GM23338 (cell line): Measurements from ENCODE around the gene ADIRF. TPM values are rescaled to one million over a fixed set of nuclear protein-coding genes. Genes with fewer than 3 reads are reported as not detected.

Source experiments
- ATAC-seq: fragments of 200-7000 bp; cut with Tn5 transposase; 3 replicates; pipeline ENCODE4 v1.9.1; 2020
- DNase-seq: peaks from one replicate; pipeline ENCODE4 v3.0.0-alpha.2; 2015; ENCODE audit warnings: low spot score
- H2AFZ ChIP-seq: fragments of 200-600 bp; sonication (generic); 2 replicates; pipeline ENCODE4 v1.8.0; 2016; ENCODE audit warnings: antibody characterized with exemption, mild to moderate bottlenecking, moderate library complexity
- H3F3A ChIP-seq: fragments of 200-600 bp; sonication (generic); replicated peaks from 2 replicates; pipeline ENCODE4 v1.8.0; 2017; ENCODE audit warnings: antibody characterized with exemption, mixed run types, low read depth
- H3K27ac ChIP-seq: fragments of 200-600 bp; sonication (generic); 2 replicates; pipeline ENCODE4 v1.6.1; 2016; ENCODE audit warnings: low read depth
- H3K27me3 ChIP-seq: fragments of 200-600 bp; sonication (generic); 2 replicates; pipeline ENCODE4 v1.8.0; 2016; ENCODE audit warnings: mild to moderate bottlenecking, mixed run types, moderate library complexity; ENCODE audit not compliant: insufficient read depth
- H3K36me3 ChIP-seq: fragments of 200-600 bp; sonication (generic); 2 replicates; pipeline ENCODE4 v1.8.0; 2016; ENCODE audit warnings: mild to moderate bottlenecking; ENCODE audit not compliant: insufficient read depth
- H3K4me1 ChIP-seq: fragments of 200-600 bp; sonication (generic); 2 replicates; pipeline ENCODE4 v1.8.0; 2016; ENCODE audit warnings: mild to moderate bottlenecking, moderate library complexity; ENCODE audit not compliant: insufficient read depth
- H3K4me2 ChIP-seq: fragments of 200-600 bp; sonication (generic); 2 replicates; pipeline ENCODE4 v1.7.1; 2017; ENCODE audit warnings: mixed run types
- H3K4me3 ChIP-seq: fragments of 200-600 bp; sonication (generic); 2 replicates; pipeline ENCODE4 v1.6.1; 2016; ENCODE audit warnings: mixed run types
- H3K79me2 ChIP-seq: fragments of 200-600 bp; sonication (generic); replicated peaks from 2 replicates; pipeline ENCODE4 v1.8.0; 2017; ENCODE audit warnings: mild to moderate bottlenecking; ENCODE audit not compliant: insufficient read depth
- H3K9me2 ChIP-seq: fragments of 200-600 bp; sonication (generic); 2 replicates; pipeline ENCODE4 v1.8.0; 2017; ENCODE audit not compliant: insufficient read depth
- H4K20me1 ChIP-seq: fragments of 200-600 bp; sonication (generic); replicated peaks from 2 replicates; pipeline ENCODE4 v1.8.0; 2017; ENCODE audit warnings: mild to moderate bottlenecking; ENCODE audit not compliant: insufficient read depth
- H3K27ac Mint-ChIP-seq: 2 replicates; pipeline ENCODE4 v1.8.0; 2020; ENCODE audit warnings: inconsistent platforms, mild to moderate bottlenecking, moderate library complexity, mixed read lengths
- H3K27me3 Mint-ChIP-seq: 3 replicates; pipeline ENCODE4 v1.8.0; 2022; ENCODE audit warnings: low read depth, mild to moderate bottlenecking, moderate library complexity, mixed read lengths, inconsistent platforms; ENCODE audit not compliant: insufficient read depth, poor library complexity
- H3K36me3 Mint-ChIP-seq: 3 replicates; pipeline ENCODE4 v1.8.0; 2021; ENCODE audit warnings: low read depth, mild to moderate bottlenecking, inconsistent platforms, moderate library complexity, mixed read lengths
- H3K4me1 Mint-ChIP-seq: 3 replicates; pipeline ENCODE4 v1.8.0; 2020; ENCODE audit warnings: mild to moderate bottlenecking, inconsistent platforms, mixed read lengths
- H3K4me3 Mint-ChIP-seq: 3 replicates; pipeline ENCODE4 v1.8.0; 2021; ENCODE audit warnings: moderate library complexity, mild to moderate bottlenecking, inconsistent platforms, mixed read lengths
- H3K9me3 Mint-ChIP-seq: 3 replicates; pipeline ENCODE4 v1.8.0; 2020; ENCODE audit warnings: moderate library complexity, mild to moderate bottlenecking, inconsistent platforms, mixed read lengths
- CREB1 ChIP-seq: fragments of 250-450 bp; sonication (Bioruptor Pico); IDR thresholded peaks from 2 replicates; pipeline ENCODE4 v1.5.0; 2020; ENCODE audit warnings: low read depth, mild to moderate bottlenecking, moderate library complexity
- EZH2 ChIP-seq: fragments of 200-600 bp; sonication (generic); IDR thresholded peaks from one replicate; pipeline ENCODE4 v1.8.0; 2017; ENCODE audit warnings: antibody characterized with exemption, mild to moderate bottlenecking, low read depth; ENCODE audit not compliant: unreplicated experiment
- EZH2phosphoT487 ChIP-seq: fragments of 200-600 bp; sonication (generic); IDR thresholded peaks from one replicate; pipeline ENCODE4 v1.8.1; 2018; ENCODE audit warnings: antibody characterized with exemption; ENCODE audit not compliant: unreplicated experiment
- JUNB ChIP-seq: IDR thresholded peaks from one replicate; pipeline ENCODE4 v1.6.1; 2016; ENCODE audit warnings: antibody characterized with exemption; ENCODE audit not compliant: unreplicated experiment
- NANOG ChIP-seq: IDR thresholded peaks from 2 replicates; pipeline ENCODE4 v1.6.1; 2016; ENCODE audit warnings: antibody characterized with exemption, borderline replicate concordance
- POLR2AphosphoS5 ChIP-seq: IDR thresholded peaks from 2 replicates; pipeline ENCODE4 v1.6.1; 2016; ENCODE audit warnings: antibody characterized with exemption, low read depth
- STAT1 ChIP-seq: IDR thresholded peaks from one replicate; pipeline ENCODE4 v1.6.1; 2016; ENCODE audit warnings: antibody characterized with exemption; ENCODE audit not compliant: unreplicated experiment
- ZNF114 ChIP-seq: fragments of 250-450 bp; sonication (Bioruptor Pico); IDR thresholded peaks from 2 replicates; pipeline ENCODE4 v1.5.0; 2020; ENCODE audit warnings: mild to moderate bottlenecking, moderate library complexity
- ZNF331 ChIP-seq: fragments of 250-450 bp; sonication (Bioruptor Pico); IDR thresholded peaks from 2 replicates; pipeline ENCODE4 v1.5.0; 2020; ENCODE audit warnings: low read depth, mild to moderate bottlenecking, moderate library complexity
- polyA plus RNA-seq: library from polyadenylated mRNA; unstranded; fragments of >200 nt; fragmentation: Nextera tagmentation; extraction: Ambion mirVana; gene quantifications from 2 replicates; pipeline ENCODE4 v1.2.1, GENCODE V29; 2016
- total RNA-seq: library from RNA; depleted of rRNA; stranded (reverse); fragments of >200 nt; shearing (Covaris generic); gene quantifications from 2 replicates; pipeline ENCODE4 v1.2.3, GENCODE V29; 2014
- TF ChIP-seq, protein P1 (sequence below): IDR thresholded peaks from one replicate; pipeline ENCODE4 v1.6.1; 2018; ENCODE audit warnings: antibody characterized with exemption; ENCODE audit not compliant: unreplicated experiment
- TF ChIP-seq, protein P2 (sequence below), 2 experiments: fragments of 200-600 bp in 1 of 2; sonication (generic) in 1 of 2; conservative IDR thresholded peaks; 2 replicates each; pipeline versions ENCODE4 v1.5.1 to v1.6.1; 2016 to 2017; ENCODE audit warnings: antibody characterized with exemption in 2 of 2, low read depth in 2 of 2, mild to moderate bottlenecking in 2 of 2, moderate library complexity in 1 of 2
- TF ChIP-seq, protein P3 (sequence below): IDR thresholded peaks from 2 replicates; pipeline ENCODE4 v1.6.1; 2016; ENCODE audit warnings: antibody characterized with exemption
- TF ChIP-seq, protein P4 (sequence below): fragments of 250-450 bp; sonication (Bioruptor Pico); IDR thresholded peaks from 2 replicates; pipeline ENCODE4 v1.5.0; 2020; ENCODE audit warnings: mild to moderate bottlenecking, moderate library complexity

Gene ADIRF
- total and polyA plus RNA-seq, 2 experiments from 2014 or later: 1.7 TPM; not detected in 1

DNA sequence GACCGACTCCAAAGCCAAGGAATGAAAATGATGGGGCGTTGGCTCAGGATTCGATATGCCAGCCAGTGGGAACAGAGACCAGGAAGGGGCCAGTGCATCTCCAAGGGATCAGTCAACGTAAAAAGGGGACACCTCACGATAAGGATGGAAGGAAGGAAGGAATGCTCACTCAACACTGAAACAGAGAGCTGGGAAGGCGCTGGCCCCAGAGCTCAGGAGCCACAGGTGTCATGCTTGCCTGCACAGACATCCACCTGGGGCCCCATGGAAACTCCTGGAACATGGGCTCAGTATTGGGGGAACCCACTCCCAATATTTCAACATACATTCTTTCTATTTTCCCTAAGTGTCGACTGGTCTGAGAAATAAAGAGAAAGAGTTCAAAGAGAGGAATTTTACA is 16.2 kb upstream of the ADIRF start:
- no peak for TF ChIP-seq CREB1 (CRISPR knock-in tag)
- TF ChIP-seq ZNF331: no peak
- TF ChIP-seq ZNF114 (CRISPR knock-in tag): no peak
- TF ChIP-seq, protein P1, sequence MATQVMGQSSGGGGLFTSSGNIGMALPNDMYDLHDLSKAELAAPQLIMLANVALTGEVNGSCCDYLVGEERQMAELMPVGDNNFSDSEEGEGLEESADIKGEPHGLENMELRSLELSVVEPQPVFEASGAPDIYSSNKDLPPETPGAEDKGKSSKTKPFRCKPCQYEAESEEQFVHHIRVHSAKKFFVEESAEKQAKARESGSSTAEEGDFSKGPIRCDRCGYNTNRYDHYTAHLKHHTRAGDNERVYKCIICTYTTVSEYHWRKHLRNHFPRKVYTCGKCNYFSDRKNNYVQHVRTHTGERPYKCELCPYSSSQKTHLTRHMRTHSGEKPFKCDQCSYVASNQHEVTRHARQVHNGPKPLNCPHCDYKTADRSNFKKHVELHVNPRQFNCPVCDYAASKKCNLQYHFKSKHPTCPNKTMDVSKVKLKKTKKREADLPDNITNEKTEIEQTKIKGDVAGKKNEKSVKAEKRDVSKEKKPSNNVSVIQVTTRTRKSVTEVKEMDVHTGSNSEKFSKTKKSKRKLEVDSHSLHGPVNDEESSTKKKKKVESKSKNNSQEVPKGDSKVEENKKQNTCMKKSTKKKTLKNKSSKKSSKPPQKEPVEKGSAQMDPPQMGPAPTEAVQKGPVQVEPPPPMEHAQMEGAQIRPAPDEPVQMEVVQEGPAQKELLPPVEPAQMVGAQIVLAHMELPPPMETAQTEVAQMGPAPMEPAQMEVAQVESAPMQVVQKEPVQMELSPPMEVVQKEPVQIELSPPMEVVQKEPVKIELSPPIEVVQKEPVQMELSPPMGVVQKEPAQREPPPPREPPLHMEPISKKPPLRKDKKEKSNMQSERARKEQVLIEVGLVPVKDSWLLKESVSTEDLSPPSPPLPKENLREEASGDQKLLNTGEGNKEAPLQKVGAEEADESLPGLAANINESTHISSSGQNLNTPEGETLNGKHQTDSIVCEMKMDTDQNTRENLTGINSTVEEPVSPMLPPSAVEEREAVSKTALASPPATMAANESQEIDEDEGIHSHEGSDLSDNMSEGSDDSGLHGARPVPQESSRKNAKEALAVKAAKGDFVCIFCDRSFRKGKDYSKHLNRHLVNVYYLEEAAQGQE: no peak
- TF ChIP-seq EZH2: no peak
- no peak for TF ChIP-seq POLR2AphosphoS5
- TF ChIP-seq, protein P2, sequence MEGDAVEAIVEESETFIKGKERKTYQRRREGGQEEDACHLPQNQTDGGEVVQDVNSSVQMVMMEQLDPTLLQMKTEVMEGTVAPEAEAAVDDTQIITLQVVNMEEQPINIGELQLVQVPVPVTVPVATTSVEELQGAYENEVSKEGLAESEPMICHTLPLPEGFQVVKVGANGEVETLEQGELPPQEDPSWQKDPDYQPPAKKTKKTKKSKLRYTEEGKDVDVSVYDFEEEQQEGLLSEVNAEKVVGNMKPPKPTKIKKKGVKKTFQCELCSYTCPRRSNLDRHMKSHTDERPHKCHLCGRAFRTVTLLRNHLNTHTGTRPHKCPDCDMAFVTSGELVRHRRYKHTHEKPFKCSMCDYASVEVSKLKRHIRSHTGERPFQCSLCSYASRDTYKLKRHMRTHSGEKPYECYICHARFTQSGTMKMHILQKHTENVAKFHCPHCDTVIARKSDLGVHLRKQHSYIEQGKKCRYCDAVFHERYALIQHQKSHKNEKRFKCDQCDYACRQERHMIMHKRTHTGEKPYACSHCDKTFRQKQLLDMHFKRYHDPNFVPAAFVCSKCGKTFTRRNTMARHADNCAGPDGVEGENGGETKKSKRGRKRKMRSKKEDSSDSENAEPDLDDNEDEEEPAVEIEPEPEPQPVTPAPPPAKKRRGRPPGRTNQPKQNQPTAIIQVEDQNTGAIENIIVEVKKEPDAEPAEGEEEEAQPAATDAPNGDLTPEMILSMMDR (conservative IDR thresholded peaks at IDR 0.05; ENCODE audit: low read depth in 2 of 2): no peak
- TF ChIP-seq, protein P3, sequence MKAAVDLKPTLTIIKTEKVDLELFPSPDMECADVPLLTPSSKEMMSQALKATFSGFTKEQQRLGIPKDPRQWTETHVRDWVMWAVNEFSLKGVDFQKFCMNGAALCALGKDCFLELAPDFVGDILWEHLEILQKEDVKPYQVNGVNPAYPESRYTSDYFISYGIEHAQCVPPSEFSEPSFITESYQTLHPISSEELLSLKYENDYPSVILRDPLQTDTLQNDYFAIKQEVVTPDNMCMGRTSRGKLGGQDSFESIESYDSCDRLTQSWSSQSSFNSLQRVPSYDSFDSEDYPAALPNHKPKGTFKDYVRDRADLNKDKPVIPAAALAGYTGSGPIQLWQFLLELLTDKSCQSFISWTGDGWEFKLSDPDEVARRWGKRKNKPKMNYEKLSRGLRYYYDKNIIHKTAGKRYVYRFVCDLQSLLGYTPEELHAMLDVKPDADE: no peak
- TF ChIP-seq JUNB: no peak
- no peak for TF ChIP-seq STAT1
- TF ChIP-seq EZH2phosphoT487: no peak
- TF ChIP-seq, protein P4, sequence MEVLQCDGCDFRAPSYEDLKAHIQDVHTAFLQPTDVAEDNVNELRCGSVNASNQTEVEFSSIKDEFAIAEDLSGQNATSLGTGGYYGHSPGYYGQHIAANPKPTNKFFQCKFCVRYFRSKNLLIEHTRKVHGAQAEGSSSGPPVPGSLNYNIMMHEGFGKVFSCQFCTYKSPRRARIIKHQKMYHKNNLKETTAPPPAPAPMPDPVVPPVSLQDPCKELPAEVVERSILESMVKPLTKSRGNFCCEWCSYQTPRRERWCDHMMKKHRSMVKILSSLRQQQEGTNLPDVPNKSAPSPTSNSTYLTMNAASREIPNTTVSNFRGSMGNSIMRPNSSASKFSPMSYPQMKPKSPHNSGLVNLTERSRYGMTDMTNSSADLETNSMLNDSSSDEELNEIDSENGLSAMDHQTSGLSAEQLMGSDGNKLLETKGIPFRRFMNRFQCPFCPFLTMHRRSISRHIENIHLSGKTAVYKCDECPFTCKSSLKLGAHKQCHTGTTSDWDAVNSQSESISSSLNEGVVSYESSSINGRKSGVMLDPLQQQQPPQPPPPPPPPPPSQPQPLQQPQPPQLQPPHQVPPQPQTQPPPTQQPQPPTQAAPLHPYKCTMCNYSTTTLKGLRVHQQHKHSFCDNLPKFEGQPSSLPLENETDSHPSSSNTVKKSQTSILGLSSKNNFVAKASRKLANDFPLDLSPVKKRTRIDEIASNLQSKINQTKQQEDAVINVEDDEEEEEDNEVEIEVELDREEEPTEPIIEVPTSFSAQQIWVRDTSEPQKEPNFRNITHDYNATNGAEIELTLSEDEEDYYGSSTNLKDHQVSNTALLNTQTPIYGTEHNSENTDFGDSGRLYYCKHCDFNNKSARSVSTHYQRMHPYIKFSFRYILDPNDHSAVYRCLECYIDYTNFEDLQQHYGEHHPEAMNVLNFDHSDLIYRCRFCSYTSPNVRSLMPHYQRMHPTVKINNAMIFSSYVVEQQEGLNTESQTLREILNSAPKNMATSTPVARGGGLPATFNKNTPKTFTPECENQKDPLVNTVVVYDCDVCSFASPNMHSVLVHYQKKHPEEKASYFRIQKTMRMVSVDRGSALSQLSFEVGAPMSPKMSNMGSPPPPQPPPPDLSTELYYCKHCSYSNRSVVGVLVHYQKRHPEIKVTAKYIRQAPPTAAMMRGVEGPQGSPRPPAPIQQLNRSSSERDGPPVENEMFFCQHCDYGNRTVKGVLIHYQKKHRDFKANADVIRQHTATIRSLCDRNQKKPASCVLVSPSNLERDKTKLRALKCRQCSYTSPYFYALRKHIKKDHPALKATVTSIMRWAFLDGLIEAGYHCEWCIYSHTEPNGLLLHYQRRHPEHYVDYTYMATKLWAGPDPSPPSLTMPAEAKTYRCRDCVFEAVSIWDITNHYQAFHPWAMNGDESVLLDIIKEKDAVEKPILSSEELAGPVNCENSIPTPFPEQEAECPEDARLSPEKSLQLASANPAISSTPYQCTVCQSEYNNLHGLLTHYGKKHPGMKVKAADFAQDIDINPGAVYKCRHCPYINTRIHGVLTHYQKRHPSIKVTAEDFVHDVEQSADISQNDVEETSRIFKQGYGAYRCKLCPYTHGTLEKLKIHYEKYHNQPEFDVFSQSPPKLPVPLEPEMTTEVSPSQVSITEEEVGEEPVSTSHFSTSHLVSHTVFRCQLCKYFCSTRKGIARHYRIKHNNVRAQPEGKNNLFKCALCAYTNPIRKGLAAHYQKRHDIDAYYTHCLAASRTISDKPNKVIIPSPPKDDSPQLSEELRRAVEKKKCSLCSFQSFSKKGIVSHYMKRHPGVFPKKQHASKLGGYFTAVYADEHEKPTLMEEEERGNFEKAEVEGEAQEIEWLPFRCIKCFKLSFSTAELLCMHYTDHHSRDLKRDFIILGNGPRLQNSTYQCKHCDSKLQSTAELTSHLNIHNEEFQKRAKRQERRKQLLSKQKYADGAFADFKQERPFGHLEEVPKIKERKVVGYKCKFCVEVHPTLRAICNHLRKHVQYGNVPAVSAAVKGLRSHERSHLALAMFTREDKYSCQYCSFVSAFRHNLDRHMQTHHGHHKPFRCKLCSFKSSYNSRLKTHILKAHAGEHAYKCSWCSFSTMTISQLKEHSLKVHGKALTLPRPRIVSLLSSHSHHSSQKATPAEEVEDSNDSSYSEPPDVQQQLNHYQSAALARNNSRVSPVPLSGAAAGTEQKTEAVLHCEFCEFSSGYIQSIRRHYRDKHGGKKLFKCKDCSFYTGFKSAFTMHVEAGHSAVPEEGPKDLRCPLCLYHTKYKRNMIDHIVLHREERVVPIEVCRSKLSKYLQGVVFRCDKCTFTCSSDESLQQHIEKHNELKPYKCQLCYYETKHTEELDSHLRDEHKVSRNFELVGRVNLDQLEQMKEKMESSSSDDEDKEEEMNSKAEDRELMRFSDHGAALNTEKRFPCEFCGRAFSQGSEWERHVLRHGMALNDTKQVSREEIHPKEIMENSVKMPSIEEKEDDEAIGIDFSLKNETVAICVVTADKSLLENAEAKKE (CRISPR knock-in tag): no peak
- no peak for TF ChIP-seq NANOG
- H3F3A ChIP-seq: peaks cover 15% of the 10 kb centered on the region
- no peak overlapping the region for H3K27ac Mint-ChIP-seq
- peaks cover 39% of the 10 kb centered on the region for H3K9me3 Mint-ChIP-seq
- H3K4me1 Mint-ChIP-seq: peaks cover 44% of the 10 kb centered on the region
- H4K20me1 ChIP-seq: no peaks in the 10 kb centered on the region
- H3K36me3 Mint-ChIP-seq: peaks cover 44% of the 10 kb centered on the region
- H3K79me2 ChIP-seq: no peaks in the 10 kb centered on the region
- ATAC-seq (no peak), DNase-seq (no peak)
- H3K4me3 ChIP-seq: no peak overlapping the region
- H3K27me3 ChIP-seq: no peaks in the 10 kb centered on the region
- H3K4me1 ChIP-seq: peaks cover 41% of the 10 kb centered on the region
- peaks cover 21% of the 10 kb centered on the region for H3K27me3 Mint-ChIP-seq
- no peak overlapping the region for H3K4me3 Mint-ChIP-seq
- H3K9me2 ChIP-seq: no peaks in the 10 kb centered on the region
- no peak overlapping the region for H2AFZ ChIP-seq
- H3K27ac ChIP-seq: no peak overlapping the region
- H3K4me2 ChIP-seq: no peak overlapping the region
- peaks cover 14% of the 10 kb centered on the region; the same call in 1 of the 2 replicates for H3K36me3 ChIP-seq
